Activated CD8-positive, alpha-beta memory T cell treated with anti-CD3 and anti-CD28 coated beads for 24 hours (primary cell): Measurements from ENCODE around the gene TKTL1.

Source experiments
- DNase-seq: peaks from one replicate; pipeline ENCODE4 v3.0.0-alpha.2; 2020

The TKTL1 gene

DNA sequence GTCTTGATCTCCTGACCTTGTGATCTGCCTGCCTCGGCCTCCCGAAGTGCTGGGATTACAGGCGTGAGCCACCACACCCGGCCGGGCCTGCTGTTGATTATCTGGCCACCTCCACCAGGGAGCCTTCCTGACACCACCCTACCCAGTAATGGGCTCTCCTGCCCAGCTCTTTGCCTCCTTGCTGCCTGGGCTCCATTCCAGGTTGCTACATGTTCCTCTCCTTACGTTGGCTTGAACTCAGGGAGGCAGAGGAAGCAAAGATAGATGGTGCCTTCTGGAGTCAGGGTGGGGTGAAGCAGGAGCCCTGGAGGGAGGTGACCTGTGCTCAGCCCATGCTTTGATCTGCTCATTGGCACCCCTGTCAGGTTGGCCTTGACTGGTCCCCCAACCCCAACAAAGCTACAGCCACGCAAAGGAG lies 52.5 kb downstream of the TKTL1 start:
- no peak for DNase-seq

DNA sequence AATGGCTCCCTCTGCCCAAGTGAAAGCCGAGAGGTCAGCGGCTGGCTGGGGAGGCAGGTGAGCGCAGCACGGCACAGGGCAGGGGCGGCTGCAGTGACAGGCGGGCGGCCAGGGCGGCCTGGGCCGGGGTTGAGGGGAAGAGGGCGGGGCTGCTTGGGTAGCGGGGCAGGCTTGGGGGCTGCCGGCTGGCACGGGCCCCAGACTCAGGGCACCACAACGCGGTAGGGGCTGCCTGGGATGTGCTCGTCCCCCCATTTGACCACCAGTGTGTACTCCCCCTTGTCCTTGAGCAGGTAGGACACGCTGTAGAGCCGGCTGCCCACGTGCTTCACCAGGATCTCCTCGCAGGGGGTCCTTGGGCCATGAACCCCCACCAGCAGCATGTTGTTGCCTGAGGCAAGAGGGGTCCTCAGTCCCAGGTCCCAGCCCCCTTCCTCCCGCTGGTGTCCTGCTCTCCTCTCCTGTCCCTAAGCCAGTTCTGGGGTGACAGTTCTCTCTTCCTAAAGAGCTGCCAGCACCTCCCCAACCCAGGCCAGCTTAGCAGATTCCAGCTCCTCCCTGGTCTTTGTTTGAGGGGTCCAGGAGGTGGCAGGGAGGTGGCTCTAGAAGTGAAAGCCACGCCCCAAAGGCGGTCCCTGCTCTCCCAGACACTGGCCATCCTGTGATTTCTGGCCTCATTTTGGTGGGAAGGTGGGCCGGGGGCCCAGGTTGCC lies 53.2 kb downstream of the TKTL1 start:
- no peak for DNase-seq

DNA sequence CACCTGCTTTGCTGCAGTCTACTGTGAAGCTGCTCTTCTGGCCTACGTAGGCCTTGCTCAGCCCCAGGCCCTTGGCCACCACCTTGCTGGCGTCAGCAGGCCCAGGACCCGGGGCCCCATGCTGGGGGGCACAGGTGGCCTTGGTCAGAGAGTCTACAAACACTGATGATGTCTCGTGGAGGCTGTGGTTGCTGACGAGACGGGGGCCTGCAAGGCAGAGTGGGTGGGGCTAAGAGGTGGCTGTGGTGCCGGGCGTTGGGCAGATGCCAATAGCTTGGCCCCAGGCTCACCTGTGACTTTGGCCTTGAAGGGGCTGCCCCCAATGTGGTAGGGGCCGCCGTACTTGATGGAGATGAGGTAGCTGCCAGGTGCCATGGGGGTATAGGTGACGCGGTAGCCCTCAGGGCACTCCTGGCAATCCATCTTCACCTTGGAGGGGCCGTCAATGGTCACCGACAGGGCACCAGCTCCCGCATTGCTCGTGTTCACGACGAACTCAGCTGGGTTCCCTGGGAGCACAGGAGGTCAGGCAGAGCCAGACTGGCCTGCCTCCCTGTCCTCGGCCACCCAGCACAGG lies 53.9 kb downstream of the TKTL1 start:
- DNase-seq: no peak

DNA sequence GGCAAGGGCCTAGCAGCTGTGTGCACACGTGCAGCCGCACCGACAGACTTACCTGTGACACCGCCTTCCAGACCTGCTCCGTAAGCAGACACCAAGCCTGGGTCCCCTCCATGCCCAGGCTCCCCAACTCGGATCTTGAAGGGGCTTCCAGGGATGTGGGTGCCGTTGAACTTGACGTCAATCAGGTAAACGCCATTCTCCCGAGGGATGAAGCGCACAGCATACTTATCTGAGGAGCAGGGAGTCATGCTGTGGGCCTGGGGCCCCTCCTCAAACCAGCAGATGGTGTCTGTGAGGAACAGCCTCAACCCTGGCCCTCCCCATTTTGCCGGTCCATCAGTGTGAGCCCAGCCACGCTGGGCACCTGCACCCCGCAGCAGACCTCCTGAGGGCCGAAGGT lies 54.4 kb downstream of the TKTL1 start:
- no peak for DNase-seq

DNA sequence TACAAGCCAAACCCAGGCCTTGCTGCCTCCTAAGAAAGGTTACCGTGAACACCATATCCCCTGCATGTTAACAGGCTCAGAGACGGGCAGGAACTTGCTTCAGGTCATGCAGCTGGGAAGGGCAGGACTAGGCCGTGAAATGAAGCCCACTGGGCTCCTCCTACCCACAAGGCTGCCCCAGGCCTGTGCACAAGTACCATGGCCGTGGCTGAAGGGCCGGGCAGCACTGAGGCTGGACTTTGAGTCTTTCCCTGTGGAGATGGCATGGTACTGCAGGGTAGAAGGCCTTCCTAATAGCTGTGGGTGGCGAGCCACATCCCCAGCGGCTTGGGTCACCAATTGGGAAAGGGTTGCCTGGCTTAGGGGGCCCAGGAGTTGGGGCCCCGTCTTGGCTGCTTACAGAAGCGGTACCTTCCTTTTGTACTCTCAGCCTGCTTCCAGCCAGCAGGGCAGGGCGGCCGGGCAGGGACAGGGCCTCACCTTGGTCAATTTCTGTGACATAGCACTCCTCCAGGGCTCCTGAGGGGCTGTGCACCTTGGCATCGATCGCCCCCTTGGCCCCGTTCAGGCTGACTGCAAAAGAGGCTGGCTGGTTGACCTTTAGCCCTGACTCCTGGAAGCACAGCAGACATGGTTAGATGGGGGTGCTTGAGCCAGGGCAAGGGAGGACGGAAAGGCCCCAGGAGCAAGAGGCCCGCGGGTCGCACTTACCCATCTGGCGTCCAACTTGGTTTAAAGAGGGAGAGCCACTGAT lies 55.0 kb downstream of the TKTL1 start:
- no peak for DNase-seq

- DNase-seq: peak; percentile 70
Observed at GRCh38 chrX:154351183-154352011, 55.8 kb downstream of the TKTL1 start.

DNA sequence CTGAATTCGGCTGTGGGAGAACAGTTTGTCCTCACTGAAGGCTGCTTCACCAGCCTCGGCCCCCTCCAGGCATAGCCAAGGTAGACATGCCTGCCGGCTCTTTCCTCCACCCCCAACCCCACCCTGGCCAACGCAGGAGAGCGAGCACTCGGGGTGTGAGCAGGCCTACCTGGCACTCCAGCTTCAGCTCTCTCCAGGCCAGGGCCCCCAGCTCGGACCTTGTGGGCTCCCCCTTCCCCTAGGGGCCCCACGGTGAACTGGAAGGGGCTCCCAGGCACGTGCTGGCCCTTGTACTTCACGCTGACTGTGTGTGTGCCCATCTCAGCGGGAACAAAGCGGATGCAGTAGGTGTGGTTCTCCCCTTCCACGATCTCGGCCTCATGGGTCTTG lies 56.4 kb downstream of the TKTL1 start:
- DNase-seq: no peak

GRCh38 chrX:154352466-154352865 lies 56.9 kb downstream of the TKTL1 start:
- DNase-seq: no peak

- no peak for DNase-seq
Observed at GRCh38 chrX:154353172-154353843, 57.7 kb downstream of the TKTL1 start.

DNA sequence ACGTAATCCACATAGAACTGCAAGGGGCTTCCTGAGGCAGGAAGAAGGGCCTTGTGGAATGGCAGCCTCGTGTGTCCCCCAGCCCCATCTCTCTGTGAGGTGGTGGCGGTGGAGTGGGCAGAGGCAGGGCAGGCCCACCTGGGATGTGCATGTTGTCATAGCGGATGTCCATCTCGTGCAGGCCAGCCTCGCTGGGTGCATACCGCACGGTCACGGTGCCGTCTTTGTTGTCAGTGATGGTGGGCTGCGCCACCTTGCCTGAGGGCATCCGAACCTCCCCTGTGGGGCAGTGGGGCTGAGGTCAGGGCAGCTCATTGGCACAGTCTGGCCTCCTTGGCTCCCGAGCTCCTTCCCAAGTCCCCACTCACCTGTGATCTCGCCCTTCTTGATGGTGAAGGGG lies 58.4 kb downstream of the TKTL1 start:
- no peak for DNase-seq

DNA sequence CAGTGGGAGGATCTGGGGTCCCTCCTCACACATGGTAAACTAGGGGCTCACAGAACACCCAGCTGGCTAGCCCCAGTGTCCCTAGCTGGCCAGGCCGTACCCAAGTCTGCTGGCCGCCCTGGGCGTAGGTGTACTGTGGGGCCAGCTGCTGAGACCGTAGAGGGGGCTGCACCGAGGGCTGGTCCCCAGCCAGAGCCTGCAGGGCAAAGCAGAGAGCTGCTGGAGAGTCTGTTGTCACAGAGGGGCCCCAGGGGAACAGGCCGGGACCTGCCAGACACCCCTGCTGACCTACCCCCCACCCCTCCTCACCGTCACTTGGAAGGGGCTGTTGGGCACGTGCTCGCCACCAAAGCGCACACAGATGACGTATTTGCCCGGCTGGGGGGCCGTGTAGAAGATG lies 58.9 kb downstream of the TKTL1 start:
- DNase-seq: no peak

DNA sequence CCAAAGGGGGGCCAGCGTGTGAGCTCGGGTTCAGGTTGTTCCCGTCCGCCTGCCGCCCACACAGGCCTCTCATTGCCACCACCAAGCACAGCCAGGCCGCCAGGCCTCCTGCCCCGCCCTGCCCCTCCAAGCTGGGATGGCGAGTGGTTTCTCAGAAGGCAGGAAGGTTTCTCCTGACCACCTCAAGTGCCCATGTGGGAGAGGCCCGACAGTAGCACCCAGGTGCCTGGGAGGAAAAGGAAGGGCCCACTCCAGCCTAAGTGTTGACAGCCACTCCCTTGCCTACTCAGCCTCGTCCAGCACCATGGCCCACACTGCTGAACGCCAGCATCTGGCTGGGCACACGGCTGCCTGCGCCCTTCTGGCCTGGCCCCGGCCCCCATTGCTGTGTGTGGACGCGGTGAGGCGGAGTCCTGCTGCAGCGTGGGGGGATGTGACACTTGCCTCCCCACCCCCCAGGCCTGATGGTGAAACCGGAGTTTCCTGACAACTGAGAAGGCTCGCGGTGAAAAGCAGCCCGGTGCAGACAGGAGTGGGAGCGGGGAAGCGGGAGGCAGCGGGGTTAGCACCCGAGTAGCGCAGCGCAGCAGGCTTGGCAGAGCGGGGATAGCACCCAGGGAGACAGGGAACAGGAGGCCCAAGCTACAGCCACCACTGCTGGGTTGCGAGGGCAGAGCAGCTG lies 59.6 kb downstream of the TKTL1 start:
- DNase-seq: no peak

GRCh38 chrX:154355776-154356140 lies 60.2 kb downstream of the TKTL1 start:
- DNase-seq: no peak

GRCh38 chrX:154356596-154356995 lies 61.0 kb downstream of the TKTL1 start:
- no peak for DNase-seq

GRCh38 chrX:154357205-154357604 lies 61.6 kb downstream of the TKTL1 start:
- DNase-seq: no peak

GRCh38 chrX:154358011-154358410 lies 62.4 kb downstream of the TKTL1 start:
- DNase-seq: no peak

- no peak for DNase-seq
Observed at GRCh38 chrX:154358829-154359228, 63.2 kb downstream of the TKTL1 start.

DNA sequence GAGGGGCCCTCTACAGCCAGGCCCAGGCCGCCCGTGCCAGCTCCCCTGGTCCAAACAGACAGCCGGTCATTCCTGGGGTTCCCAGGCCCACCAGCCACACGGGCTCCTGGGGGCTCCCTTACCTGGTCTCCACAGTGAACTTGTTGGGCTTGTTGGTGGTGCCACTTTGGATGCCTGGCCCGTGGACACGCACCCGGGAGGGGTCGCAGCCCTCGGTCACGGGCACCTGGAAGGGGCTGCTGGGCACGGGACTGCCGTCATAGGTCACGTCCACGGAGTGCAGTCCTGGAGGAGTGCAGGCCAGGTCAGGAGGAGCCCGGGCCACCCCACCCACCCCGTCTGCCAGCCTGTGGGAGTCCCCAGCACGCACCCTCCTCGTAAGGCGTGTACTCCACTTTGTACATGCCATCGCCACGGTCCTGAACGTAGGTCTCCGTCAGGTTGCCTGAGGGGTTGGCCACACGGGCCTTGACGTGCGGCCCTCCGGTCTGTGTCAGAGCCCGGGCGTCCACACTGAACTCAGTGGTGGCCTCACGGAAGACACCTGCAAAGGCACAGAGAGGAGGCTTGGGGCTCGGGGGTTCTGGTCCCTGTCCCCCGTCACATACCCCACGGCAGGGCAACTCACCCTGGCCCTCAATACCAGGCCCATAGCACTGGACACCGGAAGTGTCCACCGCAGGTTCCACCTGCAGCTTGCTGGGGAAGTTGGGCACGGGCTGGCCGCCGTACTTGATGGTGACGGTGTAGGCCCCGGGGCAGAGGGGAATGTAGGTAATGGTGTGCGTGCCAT lies 64.0 kb downstream of the TKTL1 start:
- no peak for DNase-seq

DNA sequence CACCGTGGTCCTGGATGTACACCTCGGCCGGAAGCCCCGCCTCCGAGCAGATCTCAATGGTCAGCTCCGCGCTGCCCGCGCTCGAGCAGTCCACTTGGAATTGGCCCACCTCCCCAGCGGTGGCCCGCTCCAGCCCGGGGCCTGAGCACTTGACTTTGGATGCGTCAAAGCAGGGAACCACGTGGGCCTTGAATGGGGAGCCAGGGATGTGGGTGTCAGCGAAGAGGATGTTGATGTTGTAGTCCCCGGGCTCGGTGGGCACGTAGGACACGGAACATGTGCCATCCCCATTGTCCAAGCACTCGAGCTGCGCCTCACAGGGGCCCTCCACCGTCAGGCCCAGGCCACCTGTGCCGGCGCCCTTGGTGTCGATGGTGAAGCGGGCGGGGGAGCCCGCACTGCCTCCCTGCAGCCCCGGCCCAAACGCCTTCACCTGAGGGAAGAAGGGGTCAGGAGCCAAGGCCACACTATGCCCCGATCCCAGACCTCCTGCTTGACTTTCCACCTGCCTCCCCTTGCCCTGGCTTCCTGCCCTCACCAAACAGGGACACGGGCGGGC lies 64.6 kb downstream of the TKTL1 start:
- no peak for DNase-seq

DNA sequence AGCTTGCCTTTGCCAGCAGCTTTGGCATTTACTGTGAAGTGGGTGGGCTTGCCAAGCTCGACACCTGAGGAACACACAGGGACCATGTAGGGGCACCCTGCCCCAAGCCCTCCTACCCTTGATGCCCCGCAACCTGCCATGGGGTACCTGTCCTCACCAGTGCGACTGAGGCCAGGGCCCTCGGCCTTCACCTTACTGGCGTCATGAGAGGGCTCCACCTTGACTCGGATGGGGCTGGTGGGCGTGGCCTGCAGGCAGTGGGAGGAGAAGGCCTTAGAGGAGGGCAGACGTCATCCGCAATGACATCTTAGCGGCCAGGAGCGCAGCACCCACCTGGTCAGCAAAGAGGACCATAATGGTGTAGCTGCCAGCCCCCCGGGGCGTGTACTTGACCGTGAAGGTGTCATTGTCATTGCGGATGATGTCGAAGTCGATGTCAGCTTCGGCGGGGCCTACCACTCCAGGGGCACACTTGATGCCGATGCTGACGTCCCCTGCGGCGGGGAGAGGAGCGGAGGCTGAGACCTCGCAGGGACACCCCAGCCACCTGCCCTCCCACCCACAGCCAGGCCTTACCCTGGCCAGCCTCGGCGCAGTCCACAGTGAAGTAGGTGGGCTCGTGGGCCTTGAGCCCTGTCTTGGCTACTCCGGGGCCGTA lies 66.6 kb downstream of the TKTL1 start:
- DNase-seq: no peak
